Astrocyte of the spinal cord (primary cell): ENCODE measurements around the gene MCTP1.

Source experiments
- DNase-seq: peaks from one replicate; pipeline ENCODE4 v3.0.0; 2011; ENCODE audit warnings: low read depth, low spot score
- H3K4me3 ChIP-seq: 2 replicates; pipeline ENCODE4 v1.5.1; 2011; ENCODE audit warnings: low read depth, mild to moderate bottlenecking, low read length, moderate library complexity
- in situ Hi-C: cut with HindIII; loops from 2 replicates; pipeline ENCODE4 v1.10.0; 2017; ENCODE audit warnings: low sequenced_read_pairs
- TF ChIP-seq, protein P1 (sequence below): IDR thresholded peaks from 2 replicates; pipeline ENCODE4 v1.5.1; 2012; ENCODE audit warnings: low read depth, mild to moderate bottlenecking, low read length, inconsistent platforms

MCTP1 gene

GRCh38 chr5:94820488-94820887 is 464.4 kb downstream of the MCTP1 start:
- no peak for DNase-seq
- in situ Hi-C loops = no loop called here
- TF ChIP-seq, protein P1, sequence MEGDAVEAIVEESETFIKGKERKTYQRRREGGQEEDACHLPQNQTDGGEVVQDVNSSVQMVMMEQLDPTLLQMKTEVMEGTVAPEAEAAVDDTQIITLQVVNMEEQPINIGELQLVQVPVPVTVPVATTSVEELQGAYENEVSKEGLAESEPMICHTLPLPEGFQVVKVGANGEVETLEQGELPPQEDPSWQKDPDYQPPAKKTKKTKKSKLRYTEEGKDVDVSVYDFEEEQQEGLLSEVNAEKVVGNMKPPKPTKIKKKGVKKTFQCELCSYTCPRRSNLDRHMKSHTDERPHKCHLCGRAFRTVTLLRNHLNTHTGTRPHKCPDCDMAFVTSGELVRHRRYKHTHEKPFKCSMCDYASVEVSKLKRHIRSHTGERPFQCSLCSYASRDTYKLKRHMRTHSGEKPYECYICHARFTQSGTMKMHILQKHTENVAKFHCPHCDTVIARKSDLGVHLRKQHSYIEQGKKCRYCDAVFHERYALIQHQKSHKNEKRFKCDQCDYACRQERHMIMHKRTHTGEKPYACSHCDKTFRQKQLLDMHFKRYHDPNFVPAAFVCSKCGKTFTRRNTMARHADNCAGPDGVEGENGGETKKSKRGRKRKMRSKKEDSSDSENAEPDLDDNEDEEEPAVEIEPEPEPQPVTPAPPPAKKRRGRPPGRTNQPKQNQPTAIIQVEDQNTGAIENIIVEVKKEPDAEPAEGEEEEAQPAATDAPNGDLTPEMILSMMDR = no peak

DNA sequence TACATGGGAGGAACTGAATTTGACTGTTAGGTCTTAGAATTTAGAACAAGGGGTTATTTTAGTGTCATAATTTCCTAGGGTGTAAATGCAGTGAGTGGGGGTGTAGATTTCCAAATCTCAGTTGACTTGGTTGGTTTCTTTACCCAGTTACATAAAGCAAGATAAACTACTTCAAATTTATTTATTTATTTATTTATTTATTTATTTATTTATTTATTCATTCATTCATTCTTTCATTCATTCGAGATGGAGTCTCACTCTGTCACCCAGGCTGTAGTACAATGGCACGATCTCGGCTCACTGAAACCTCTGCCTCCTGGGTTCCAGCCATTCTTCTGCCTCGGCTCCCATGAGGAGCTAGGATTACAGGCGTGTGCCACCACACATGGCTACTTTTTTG is 466.0 kb downstream of the MCTP1 start:
- no peak overlapping the region for H3K4me3 ChIP-seq
- in situ Hi-C loops = no loop called here
- TF ChIP-seq, protein P1 = no peak
- no peak for DNase-seq

More at GRCh38 chr5:94820488-94820887, 464.4 kb downstream of the MCTP1 start:
- H3K4me3 ChIP-seq = no peak overlapping the region

- TF ChIP-seq, protein P1 = no peak
- in situ Hi-C loops = no loop called here
- no peak overlapping the region for H3K4me3 ChIP-seq
- DNase-seq = no peak
These were observed 469.4 kb downstream of the MCTP1 start for GRCh38 chr5:94815313-94816039.

DNA sequence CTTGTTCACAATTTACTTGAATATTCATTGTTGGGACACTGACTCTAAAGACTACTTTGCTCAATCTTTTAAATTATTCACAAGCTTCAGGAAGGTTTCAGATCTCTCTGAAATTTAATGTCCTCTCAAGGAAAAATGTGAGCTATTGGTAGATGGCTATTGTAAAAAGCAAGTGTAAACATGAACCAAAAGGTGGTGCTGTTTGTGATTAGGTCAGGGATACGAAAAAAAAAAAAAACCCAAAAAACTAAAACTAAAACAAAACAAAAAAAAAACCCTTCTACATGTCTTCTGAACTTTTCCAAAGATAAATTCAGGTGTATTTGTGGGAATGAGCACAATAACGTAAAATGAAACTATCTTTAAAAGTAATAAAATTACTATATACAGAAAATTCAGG is 472.7 kb downstream of the MCTP1 start:
- TF ChIP-seq, protein P1 = no peak
- in situ Hi-C loops = no loop called here
- no peak overlapping the region for H3K4me3 ChIP-seq
- DNase-seq = no peak

DNA sequence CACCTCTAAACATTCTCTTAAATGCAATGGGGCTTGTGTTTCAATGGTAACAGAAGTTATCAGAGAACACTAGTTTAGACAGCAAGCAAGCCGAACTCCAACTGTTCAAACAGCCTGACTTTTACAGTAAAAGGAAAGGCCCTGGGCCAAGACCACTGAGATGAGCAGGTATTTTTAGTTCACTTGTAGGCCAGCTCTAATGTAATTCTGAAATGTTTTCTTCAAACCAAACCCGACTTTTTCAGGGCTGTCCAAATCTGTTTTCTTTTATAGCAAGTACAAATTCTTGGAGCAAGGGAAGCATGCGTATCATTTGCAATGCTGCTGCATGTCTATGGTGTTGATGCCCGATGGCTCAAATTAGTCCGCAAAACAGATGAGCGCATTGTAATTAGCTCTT is 473.6 kb downstream of the MCTP1 start:
- no peak overlapping the region for H3K4me3 ChIP-seq
- DNase-seq = no peak
- TF ChIP-seq, protein P1 = no peak
- in situ Hi-C loops = no loop called here

DNA sequence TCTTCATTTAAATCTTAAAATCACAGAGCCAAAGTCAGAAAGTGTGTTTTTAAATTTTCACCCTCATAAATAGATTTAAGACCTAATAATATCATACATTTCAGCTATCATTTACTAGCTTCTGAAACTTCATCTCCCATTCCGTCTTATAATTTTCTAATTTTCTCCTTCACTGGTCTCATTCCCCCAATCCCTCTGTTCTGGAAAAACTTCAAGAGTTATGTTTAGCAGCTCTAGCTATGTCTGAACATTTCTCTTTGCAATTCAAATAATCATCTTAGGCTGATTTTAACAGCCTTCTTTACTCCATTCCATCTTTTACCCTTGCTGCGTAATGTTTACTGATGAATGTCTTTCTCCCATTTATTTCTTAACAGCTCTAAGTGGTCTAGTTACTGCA is 474.0 kb downstream of the MCTP1 start:
- no peak for DNase-seq
- TF ChIP-seq, protein P1 = no peak
- H3K4me3 ChIP-seq = no peak overlapping the region
- in situ Hi-C loops = no loop called here
